Fibroblast of the aortic adventitia (primary cell): Measurements from ENCODE around the gene CDK5RAP3. TPM values are rescaled to one million over a fixed set of nuclear protein-coding genes. Genes with fewer than 3 reads are reported as not detected.

Experiments
- DNase-seq: peaks from one replicate; pipeline ENCODE4 v3.0.0-alpha.2; 2010; ENCODE audit warnings: low read depth
- H3K4me3 ChIP-seq: 2 replicates; pipeline ENCODE4 v1.5.1; 2011; ENCODE audit warnings: low read depth, mild to moderate bottlenecking, control low read depth, low read length, moderate library complexity
- total RNA-seq: library from RNA; depleted of rRNA; stranded (reverse); fragments of >200 nt; gene quantifications from 2 replicates; pipeline ENCODE4 v1.2.3, GENCODE V29; 2012; ENCODE audit warnings: low replicate concordance
- TF ChIP-seq, protein P1 (sequence below): IDR thresholded peaks from 2 replicates; pipeline ENCODE4 v1.5.1; 2011; ENCODE audit warnings: mild to moderate bottlenecking, low read length, control low read depth, inconsistent platforms; ENCODE audit not compliant: insufficient read depth

CDK5RAP3 gene
- total RNA-seq, 1 donor = 49.5 TPM

DNA sequence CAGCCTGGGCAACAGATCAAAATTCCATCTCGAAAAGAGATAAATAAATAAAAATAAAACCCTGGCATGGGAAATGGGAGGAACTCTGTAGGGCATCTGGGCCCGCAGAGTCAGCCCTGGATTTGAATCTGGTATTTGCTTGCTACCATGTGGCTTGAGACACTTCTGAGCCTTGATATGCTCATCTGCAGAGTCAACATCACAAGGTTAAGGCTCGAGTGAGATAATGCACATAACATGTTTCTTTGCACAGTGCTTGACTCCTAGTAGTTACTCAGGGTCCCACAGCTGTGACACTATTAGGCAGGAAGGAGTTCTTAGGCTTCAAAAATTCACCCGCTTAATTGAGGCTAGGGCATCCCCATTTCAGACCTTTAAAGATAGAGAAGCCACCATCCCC, 21.3 kb downstream of the CDK5RAP3 start:
- TF ChIP-seq, protein P1, sequence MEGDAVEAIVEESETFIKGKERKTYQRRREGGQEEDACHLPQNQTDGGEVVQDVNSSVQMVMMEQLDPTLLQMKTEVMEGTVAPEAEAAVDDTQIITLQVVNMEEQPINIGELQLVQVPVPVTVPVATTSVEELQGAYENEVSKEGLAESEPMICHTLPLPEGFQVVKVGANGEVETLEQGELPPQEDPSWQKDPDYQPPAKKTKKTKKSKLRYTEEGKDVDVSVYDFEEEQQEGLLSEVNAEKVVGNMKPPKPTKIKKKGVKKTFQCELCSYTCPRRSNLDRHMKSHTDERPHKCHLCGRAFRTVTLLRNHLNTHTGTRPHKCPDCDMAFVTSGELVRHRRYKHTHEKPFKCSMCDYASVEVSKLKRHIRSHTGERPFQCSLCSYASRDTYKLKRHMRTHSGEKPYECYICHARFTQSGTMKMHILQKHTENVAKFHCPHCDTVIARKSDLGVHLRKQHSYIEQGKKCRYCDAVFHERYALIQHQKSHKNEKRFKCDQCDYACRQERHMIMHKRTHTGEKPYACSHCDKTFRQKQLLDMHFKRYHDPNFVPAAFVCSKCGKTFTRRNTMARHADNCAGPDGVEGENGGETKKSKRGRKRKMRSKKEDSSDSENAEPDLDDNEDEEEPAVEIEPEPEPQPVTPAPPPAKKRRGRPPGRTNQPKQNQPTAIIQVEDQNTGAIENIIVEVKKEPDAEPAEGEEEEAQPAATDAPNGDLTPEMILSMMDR = no peak
- no peak overlapping the region for H3K4me3 ChIP-seq
- DNase-seq = no peak

DNA sequence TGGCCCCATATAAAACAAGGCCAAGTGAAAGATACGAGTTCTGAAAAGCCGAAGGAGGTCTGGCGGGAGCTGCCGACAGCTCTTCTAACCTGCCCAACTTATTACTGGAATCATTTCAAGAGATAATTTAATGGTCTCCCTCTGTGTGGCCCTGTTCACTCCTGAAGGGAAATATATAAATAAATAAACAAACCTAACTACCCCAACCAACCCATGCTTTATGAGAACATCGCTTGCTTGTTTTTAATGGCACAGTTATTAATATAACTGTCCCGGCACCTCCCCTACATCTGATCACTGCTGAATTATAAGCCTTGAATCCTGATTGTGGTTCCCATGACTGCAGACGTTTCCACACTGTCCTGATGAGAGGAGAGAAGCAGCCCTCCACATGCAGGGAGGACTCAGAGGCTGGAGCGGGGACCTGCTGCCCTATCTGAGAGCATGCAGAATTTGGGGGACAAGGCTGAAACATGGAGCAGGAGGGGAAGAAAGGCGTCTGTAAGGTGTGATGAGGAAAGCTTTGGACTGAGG, 22.2 kb downstream of the CDK5RAP3 start:
- H3K4me3 ChIP-seq = no peak overlapping the region
- TF ChIP-seq, protein P1 = no peak
- no peak for DNase-seq

DNA sequence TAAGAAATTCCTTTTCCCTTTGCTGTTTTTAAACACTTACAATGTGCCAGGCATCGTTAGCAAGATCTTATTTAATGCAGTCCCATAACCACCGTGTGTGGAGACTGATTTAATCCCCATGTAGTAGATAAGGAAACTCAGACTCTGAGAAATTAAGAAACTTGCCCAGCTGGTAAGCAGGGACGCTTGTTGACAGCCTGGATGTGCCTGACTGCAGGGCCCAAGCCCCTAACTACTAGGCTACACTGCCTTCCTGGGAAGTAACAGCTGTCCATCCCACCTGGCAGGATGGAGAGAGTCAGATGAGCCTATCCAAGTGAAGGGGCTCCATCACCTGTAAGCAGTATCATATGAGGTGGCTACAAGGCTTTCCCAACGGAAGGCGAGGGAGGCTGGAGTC, 23.1 kb downstream of the CDK5RAP3 start:
- TF ChIP-seq, protein P1 = no peak
- DNase-seq = no peak
- no peak overlapping the region for H3K4me3 ChIP-seq

DNA sequence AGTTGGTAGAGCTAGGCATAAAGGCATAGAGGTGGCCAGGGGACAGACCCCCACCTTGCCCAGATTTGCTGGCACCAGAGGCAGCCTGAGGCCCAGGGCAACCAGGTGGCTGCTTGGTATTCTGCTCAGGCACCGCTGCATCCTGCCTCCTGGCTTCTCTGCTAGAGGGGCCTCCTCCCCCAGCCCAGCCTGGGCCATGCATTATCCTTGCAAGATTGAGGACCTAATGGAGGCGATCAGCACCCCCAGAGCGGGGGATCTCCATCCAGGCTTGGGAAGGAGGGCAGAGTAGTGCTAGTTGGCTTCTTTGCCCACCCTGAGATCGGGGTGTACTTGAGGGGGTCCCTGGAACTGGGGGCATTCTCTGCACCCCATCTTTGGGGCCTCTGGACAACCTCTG, 23.8 kb downstream of the CDK5RAP3 start:
- H3K4me3 ChIP-seq = no peak overlapping the region
- TF ChIP-seq, protein P1 = no peak
- DNase-seq = no peak

DNA sequence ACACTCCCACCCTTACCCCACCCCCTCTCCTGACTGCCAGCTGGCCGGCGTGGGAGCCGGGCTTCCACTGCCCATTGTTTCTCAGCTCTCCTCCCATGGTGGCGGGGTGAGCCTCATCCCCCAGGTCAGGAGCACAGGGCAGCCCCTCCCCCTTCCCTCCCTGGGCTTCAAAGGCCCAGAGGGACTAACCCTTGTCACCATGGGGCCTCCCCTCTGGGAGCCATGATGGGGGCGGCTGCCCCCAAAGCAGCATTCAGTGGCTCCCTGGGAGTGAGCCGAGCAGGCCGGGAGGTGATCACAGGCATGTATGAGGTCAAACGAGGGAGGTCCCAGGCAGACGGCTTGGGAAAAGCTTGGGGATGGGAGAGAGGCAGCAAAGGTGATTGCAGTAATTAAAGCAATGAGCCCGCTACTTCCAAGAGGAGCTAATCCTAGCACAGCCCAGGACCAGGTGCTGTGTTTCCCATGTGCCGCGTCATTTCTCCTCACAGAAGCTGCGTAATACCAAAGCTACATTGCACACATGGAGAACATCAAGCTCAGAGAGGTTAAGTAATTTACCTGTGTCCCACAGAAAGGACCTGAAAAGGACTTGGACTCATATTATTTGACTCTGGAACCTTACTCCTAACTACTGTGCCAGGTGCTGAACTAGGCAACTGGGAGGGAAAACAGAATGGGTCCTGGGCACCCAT, 24.5 kb downstream of the CDK5RAP3 start:
- no peak for DNase-seq
- TF ChIP-seq, protein P1 = no peak

DNA sequence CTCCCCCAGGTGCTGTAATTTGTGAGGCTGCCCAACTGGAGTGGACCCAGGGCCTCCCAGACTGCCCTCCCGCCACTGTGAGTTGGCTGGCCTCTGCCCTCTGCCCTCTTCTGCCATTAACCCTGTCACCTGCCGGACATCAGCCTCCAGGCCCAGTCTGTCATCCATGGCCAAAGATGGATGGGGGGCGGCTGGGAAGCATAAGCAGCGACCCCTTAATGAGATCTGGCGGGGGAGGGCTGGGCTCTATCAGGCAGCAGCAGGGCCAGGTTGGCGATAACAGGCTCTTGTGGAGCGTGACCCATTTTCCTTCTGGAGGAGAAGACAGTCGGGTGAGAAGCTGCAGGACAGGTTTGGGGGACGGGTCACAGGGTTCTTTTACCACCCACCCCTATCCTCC, 25.3 kb downstream of the CDK5RAP3 start:
- no peak for DNase-seq
- TF ChIP-seq, protein P1 = no peak
- H3K4me3 ChIP-seq = no peak overlapping the region

More for the DNA sequence above, 24.5 kb downstream of the CDK5RAP3 start:
- no peak overlapping the region for H3K4me3 ChIP-seq

DNA sequence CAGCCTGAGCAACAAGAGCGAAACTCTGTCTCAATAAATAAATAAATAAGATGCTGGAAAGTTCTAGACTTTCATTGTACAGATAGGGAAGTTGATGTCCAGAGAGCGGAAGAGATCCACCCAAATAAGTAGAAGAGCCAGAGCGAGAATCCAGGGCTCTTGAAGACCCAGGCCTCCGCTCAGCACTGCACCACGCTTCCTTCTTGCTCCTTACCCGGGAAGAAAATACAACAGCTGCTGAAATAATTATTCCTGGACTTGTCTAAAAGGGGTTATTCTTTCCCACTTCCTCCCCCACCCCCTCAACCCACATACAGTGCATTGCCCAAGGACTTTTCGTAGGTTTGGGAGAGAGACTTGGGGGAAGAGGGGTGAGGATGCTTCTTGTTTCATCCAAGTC, 26.7 kb downstream of the CDK5RAP3 start:
- no peak for DNase-seq
- no peak overlapping the region for H3K4me3 ChIP-seq
- TF ChIP-seq, protein P1 = no peak
